HCT116 (cell line): ENCODE measurements around the gene ADD2.

ENCODE experiments used
- CBX3 ChIP-seq: IDR thresholded peaks from 2 replicates; pipeline ENCODE4 v1.6.1; 2012; ENCODE audit warnings: low read depth
- CTCF ChIP-seq, 3 experiments: fragments of 200-600 bp in 1 of 3; sonication (generic) in 1 of 3; IDR thresholded peaks in 2 of 3; conservative IDR thresholded peaks in 1 of 3; 2 replicates each; pipeline ENCODE4 v1.5.1; 2012 to 2017; ENCODE audit warnings: low read depth in 2 of 3, low read length in 2 of 3, antibody characterized with exemption in 1 of 3, borderline replicate concordance in 1 of 3, control low read depth in 1 of 3, mild to moderate bottlenecking in 1 of 3, mixed read lengths in 1 of 3, mixed run types in 1 of 3, moderate library complexity in 1 of 3; ENCODE audit not compliant: insufficient read depth in 1 of 3
- EZH2 ChIP-seq: fragments of 200-600 bp; sonication (generic); IDR thresholded peaks from 2 replicates; pipeline ENCODE4 v1.6.1; 2017; ENCODE audit warnings: antibody characterized with exemption, mixed run types
- JUND ChIP-seq: IDR thresholded peaks from 2 replicates; pipeline ENCODE4 v1.6.1; 2012
- POLR2A ChIP-seq: IDR thresholded peaks from 2 replicates; pipeline ENCODE4 v1.7.0; 2011; ENCODE audit warnings: borderline replicate concordance; ENCODE audit not compliant: insufficient read depth, insufficient read length; ENCODE audit errors: extremely low read depth
- POLR2AphosphoS5 ChIP-seq: IDR thresholded peaks from 2 replicates; pipeline ENCODE4 v1.6.1; 2011; ENCODE audit warnings: mild to moderate bottlenecking, low read depth, low read length, moderate library complexity
- RAD21 ChIP-seq: IDR thresholded peaks from 2 replicates; pipeline ENCODE4 v1.6.1; 2012; ENCODE audit warnings: low read depth, mild to moderate bottlenecking
- SIN3A ChIP-seq: IDR thresholded peaks from 2 replicates; pipeline ENCODE4 v1.6.1; 2012; ENCODE audit warnings: low read depth
- SP1 ChIP-seq: IDR thresholded peaks from 2 replicates; pipeline ENCODE4 v1.6.1; 2012; ENCODE audit warnings: low read depth
- YY1 ChIP-seq: IDR thresholded peaks from 2 replicates; pipeline ENCODE4 v1.6.1; 2011; ENCODE audit warnings: low read length, low read depth, moderate library complexity, mild to moderate bottlenecking; ENCODE audit not compliant: insufficient replicate concordance; ENCODE audit errors: extremely low read depth
- TF ChIP-seq, protein P1 (sequence below): IDR thresholded peaks from 2 replicates; pipeline ENCODE4 v1.6.1; 2012; ENCODE audit warnings: low read depth
- TF ChIP-seq, protein P2 (sequence below): IDR thresholded peaks from 2 replicates; pipeline ENCODE4 v1.6.1; 2011; ENCODE audit warnings: mild to moderate bottlenecking, low read length, moderate library complexity; ENCODE audit not compliant: insufficient replicate concordance; ENCODE audit errors: extremely low read depth

GRCh38 chr2:70684846-70685622 is 83.0 kb downstream of the ADD2 start:
- TF ChIP-seq RAD21 (no peak), EZH2 (no peak), SIN3A (no peak), CTCF (IDR thresholded peaks at IDR 0.05 in 2 of 3, conservative IDR thresholded peaks at IDR 0.05 in 1 of 3; ENCODE audit: borderline replicate concordance in 1 of 3, insufficient read depth in 1 of 3, low read depth in 2 of 3, low read length in 2 of 3) (no peak), POLR2AphosphoS5 (no peak), CBX3 (no peak), POLR2A (no peak), YY1 (no peak), SP1 (no peak), JUND (no peak)
- TF ChIP-seq, protein P1, sequence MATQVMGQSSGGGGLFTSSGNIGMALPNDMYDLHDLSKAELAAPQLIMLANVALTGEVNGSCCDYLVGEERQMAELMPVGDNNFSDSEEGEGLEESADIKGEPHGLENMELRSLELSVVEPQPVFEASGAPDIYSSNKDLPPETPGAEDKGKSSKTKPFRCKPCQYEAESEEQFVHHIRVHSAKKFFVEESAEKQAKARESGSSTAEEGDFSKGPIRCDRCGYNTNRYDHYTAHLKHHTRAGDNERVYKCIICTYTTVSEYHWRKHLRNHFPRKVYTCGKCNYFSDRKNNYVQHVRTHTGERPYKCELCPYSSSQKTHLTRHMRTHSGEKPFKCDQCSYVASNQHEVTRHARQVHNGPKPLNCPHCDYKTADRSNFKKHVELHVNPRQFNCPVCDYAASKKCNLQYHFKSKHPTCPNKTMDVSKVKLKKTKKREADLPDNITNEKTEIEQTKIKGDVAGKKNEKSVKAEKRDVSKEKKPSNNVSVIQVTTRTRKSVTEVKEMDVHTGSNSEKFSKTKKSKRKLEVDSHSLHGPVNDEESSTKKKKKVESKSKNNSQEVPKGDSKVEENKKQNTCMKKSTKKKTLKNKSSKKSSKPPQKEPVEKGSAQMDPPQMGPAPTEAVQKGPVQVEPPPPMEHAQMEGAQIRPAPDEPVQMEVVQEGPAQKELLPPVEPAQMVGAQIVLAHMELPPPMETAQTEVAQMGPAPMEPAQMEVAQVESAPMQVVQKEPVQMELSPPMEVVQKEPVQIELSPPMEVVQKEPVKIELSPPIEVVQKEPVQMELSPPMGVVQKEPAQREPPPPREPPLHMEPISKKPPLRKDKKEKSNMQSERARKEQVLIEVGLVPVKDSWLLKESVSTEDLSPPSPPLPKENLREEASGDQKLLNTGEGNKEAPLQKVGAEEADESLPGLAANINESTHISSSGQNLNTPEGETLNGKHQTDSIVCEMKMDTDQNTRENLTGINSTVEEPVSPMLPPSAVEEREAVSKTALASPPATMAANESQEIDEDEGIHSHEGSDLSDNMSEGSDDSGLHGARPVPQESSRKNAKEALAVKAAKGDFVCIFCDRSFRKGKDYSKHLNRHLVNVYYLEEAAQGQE = no peak
- TF ChIP-seq, protein P2, sequence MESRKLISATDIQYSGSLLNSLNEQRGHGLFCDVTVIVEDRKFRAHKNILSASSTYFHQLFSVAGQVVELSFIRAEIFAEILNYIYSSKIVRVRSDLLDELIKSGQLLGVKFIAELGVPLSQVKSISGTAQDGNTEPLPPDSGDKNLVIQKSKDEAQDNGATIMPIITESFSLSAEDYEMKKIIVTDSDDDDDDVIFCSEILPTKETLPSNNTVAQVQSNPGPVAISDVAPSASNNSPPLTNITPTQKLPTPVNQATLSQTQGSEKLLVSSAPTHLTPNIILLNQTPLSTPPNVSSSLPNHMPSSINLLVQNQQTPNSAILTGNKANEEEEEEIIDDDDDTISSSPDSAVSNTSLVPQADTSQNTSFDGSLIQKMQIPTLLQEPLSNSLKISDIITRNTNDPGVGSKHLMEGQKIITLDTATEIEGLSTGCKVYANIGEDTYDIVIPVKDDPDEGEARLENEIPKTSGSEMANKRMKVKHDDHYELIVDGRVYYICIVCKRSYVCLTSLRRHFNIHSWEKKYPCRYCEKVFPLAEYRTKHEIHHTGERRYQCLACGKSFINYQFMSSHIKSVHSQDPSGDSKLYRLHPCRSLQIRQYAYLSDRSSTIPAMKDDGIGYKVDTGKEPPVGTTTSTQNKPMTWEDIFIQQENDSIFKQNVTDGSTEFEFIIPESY = no peak
